CD14-positive monocyte (primary cell): ENCODE measurements around the gene LRRC4C. TPM values are rescaled to one million over a fixed set of nuclear protein-coding genes. Genes with fewer than 3 reads are reported as not detected.

Source experiments
- DNase-seq, 3 donors: peaks; one replicate each; pipeline ENCODE4 v3.0.0-alpha.2; 2011 to 2022
- H2AFZ ChIP-seq: 2 replicates; pipeline ENCODE4 v1.6.0; 2012; ENCODE audit warnings: mild to moderate bottlenecking, low read depth, low read length, inconsistent platforms; ENCODE audit not compliant: insufficient read depth, poor library complexity, severe bottlenecking
- H3K27ac ChIP-seq, 2 donors: 1 replicate in 1 of 2; 2 replicates in 1 of 2; pipeline ENCODE4 v1.5.1; 2012 to 2013; ENCODE audit warnings: low read length in 2 of 2, control low read depth in 1 of 2, inconsistent platforms in 1 of 2, low read depth in 1 of 2, mild to moderate bottlenecking in 1 of 2
- H3K27me3 ChIP-seq, 2 donors: one replicate each; pipeline versions ENCODE4 v1.6.0 to v1.6.1; 2011 to 2013; ENCODE audit warnings: low read length in 2 of 2; ENCODE audit not compliant: control insufficient read depth in 2 of 2, insufficient read depth in 2 of 2
- H3K36me3 ChIP-seq, 2 donors: replicated peaks in 1 of 2; 1 replicate in 1 of 2; 2 replicates in 1 of 2; pipeline versions ENCODE4 v1.5.1 to v1.6.1; 2012 to 2013; ENCODE audit warnings: low read length in 2 of 2, control low read depth in 1 of 2, inconsistent platforms in 1 of 2, mild to moderate bottlenecking in 1 of 2; ENCODE audit not compliant: insufficient read depth in 2 of 2, control insufficient read depth in 1 of 2
- H3K4me1 ChIP-seq, 2 donors: 1 replicate in 1 of 2; 2 replicates in 1 of 2; pipeline versions ENCODE4 v1.5.1 to v1.6.1; 2012 to 2013; ENCODE audit warnings: low read length in 2 of 2, control low read depth in 1 of 2, inconsistent platforms in 1 of 2, mild to moderate bottlenecking in 1 of 2, moderate library complexity in 1 of 2; ENCODE audit not compliant: insufficient read depth in 2 of 2, control insufficient read depth in 1 of 2
- H3K4me2 ChIP-seq: replicated peaks from 2 replicates; pipeline ENCODE3; 2012; ENCODE audit warnings: low read length, moderate library complexity, mild to moderate bottlenecking; ENCODE audit not compliant: poor library complexity, severe bottlenecking; ENCODE audit errors: extremely low read depth
- H3K4me3 ChIP-seq, 3 experiments: fragments of 200-600 bp in 1 of 3; sonication (generic) in 1 of 3; replicated peaks in 1 of 3; 1 replicate in 2 of 3; 2 replicates in 1 of 3; pipeline ENCODE4 v1.5.1; 2011 to 2013; ENCODE audit warnings: low read length in 3 of 3, mild to moderate bottlenecking in 3 of 3, control low read depth in 2 of 3, low read depth in 2 of 3, inconsistent platforms in 1 of 3, moderate library complexity in 1 of 3
- H3K79me2 ChIP-seq: 2 replicates; pipeline ENCODE4 v1.6.0; 2012; ENCODE audit warnings: mild to moderate bottlenecking, control low read depth, inconsistent platforms, low read length, moderate library complexity; ENCODE audit not compliant: insufficient read depth
- H3K9ac ChIP-seq: 2 replicates; pipeline ENCODE4 v1.6.0; 2017; ENCODE audit warnings: low read length, mild to moderate bottlenecking; ENCODE audit not compliant: insufficient read depth, poor library complexity, severe bottlenecking
- H3K9me3 ChIP-seq, 2 donors: replicated peaks in 1 of 2; 1 replicate in 1 of 2; 2 replicates in 1 of 2; pipeline versions ENCODE4 v1.5.1 to v1.6.1; 2012 to 2013; ENCODE audit warnings: low read length in 2 of 2, control low read depth in 1 of 2; ENCODE audit not compliant: control insufficient read depth in 1 of 2, insufficient read depth in 1 of 2
- H4K20me1 ChIP-seq: 2 replicates; pipeline ENCODE4 v1.6.0; 2012; ENCODE audit warnings: mild to moderate bottlenecking, low read length, control low read depth, moderate library complexity; ENCODE audit not compliant: insufficient read depth
- H3K27ac Mint-ChIP-seq, 7 donors: one replicate each; pipeline ENCODE4 v1.8.0; 2020; ENCODE audit warnings: mild to moderate bottlenecking in 7 of 7, mixed read lengths in 7 of 7, moderate library complexity in 6 of 7, inconsistent platforms in 2 of 7
- H3K27me3 Mint-ChIP-seq, 3 donors: one replicate each; pipeline ENCODE4 v1.8.0; 2021 to 2022; ENCODE audit warnings: low read depth in 3 of 3, mild to moderate bottlenecking in 3 of 3, mixed read lengths in 3 of 3, moderate library complexity in 3 of 3, inconsistent platforms in 1 of 3
- H3K36me3 Mint-ChIP-seq, 2 donors: one replicate each; pipeline ENCODE4 v1.8.0; 2020; ENCODE audit warnings: mixed read lengths in 2 of 2, inconsistent platforms in 1 of 2, mild to moderate bottlenecking in 1 of 2
- H3K4me1 Mint-ChIP-seq: one replicate; pipeline ENCODE4 v1.8.0; 2020; ENCODE audit warnings: mild to moderate bottlenecking, mixed read lengths
- H3K4me3 Mint-ChIP-seq, 2 donors: one replicate each; pipeline ENCODE4 v1.8.0; 2020; ENCODE audit warnings: mild to moderate bottlenecking in 2 of 2, mixed read lengths in 2 of 2, moderate library complexity in 1 of 2
- H3K9me3 Mint-ChIP-seq, 7 donors: one replicate each; pipeline ENCODE4 v1.8.0; 2020 to 2022; ENCODE audit warnings: mixed read lengths in 7 of 7, mild to moderate bottlenecking in 6 of 7, moderate library complexity in 6 of 7, inconsistent platforms in 2 of 7
- CTCF ChIP-seq: fragments of 200-600 bp; IDR thresholded peaks from one replicate; pipeline ENCODE4 v1.8.0; 2022; ENCODE audit warnings: antibody characterized with exemption, mild to moderate bottlenecking
- WGBS: methylation state at CpG from one replicate; pipeline ENCODE4 v1.1.5; 2013; ENCODE audit warnings: missing lambda C conversion rate; ENCODE audit not compliant: insufficient coverage; 5-methylcytosine and 5-hydroxymethylcytosine counted together
- intact Hi-C, 2 donors: fragments of 100-400 bp; cut with micrococcal nuclease; formaldehyde crosslinking; loops; one replicate each; pipeline versions ENCODE4 v1.15.0 to v1.15.1; 2023
- polyA plus RNA-seq, 3 donors: library from polyadenylated mRNA; depleted of rRNA in 1 of 3; unstranded in 2 of 3; stranded (reverse) in 1 of 3; fragments of 300-500 nt in 2 of 3; fragments of >200 nt in 1 of 3; fragmentation: Illumina TruSeq in 2 of 3; gene quantifications; 1 replicate in 2 of 3; 2 replicates in 1 of 3; pipeline ENCODE4 v1.2.3, GENCODE V29; 2012 to 2021

Gene LRRC4C
- polyA plus RNA-seq, 3 donors = not detected

GRCh38 chr11:40998920-40999319, 460.5 kb downstream of the LRRC4C start:
- H3K36me3 ChIP-seq = no peaks in the 10 kb centered on the region
- H3K4me1 Mint-ChIP-seq = no peaks in the 10 kb centered on the region
- H3K36me3 Mint-ChIP-seq = no peaks in the 10 kb centered on the region
- H4K20me1 ChIP-seq = no peaks in the 10 kb centered on the region
- H3K4me2 ChIP-seq = no peak overlapping the region
- H3K9me3 ChIP-seq = no peaks in the 10 kb centered on the region
- no peak overlapping the region for H3K27ac Mint-ChIP-seq
- H3K9me3 Mint-ChIP-seq = peaks cover 0 to 4% (median 0%) of the 10 kb centered on the region in 7 donors
- intact Hi-C loops = no loop called here
- no peaks in the 10 kb centered on the region for H3K4me1 ChIP-seq
- no peaks in the 10 kb centered on the region for H3K79me2 ChIP-seq
- no peak overlapping the region for H2AFZ ChIP-seq
- no peak overlapping the region for H3K9ac ChIP-seq
- H3K27ac ChIP-seq = no peak overlapping the region
- H3K4me3 Mint-ChIP-seq = no peak overlapping the region
- WGBS = 100% methylated on average over 1 of the region's 5 CpGs
- no peak overlapping the region for H3K4me3 ChIP-seq
- no peaks in the 10 kb centered on the region for H3K27me3 Mint-ChIP-seq
- no peak for DNase-seq
- H3K27me3 ChIP-seq = no peaks in the 10 kb centered on the region
- no peak for TF ChIP-seq CTCF

GRCh38 chr11:40987776-40988435, 471.5 kb downstream of the LRRC4C start:
- Histone ChIP-seq H3K27me3 (no peaks in the 10 kb centered on the region), H3K9me3 (peaks cover 0 to 3% of the 10 kb centered on the region in 2 donors), H2AFZ (no peak overlapping the region), H3K27ac (no peak overlapping the region), H3K4me1 (no peaks in the 10 kb centered on the region), H3K4me2 (no peak overlapping the region), H3K9ac (no peak overlapping the region), H3K79me2 (no peaks in the 10 kb centered on the region), H4K20me1 (no peaks in the 10 kb centered on the region), H3K36me3 (no peaks in the 10 kb centered on the region), H3K4me3 (no peak overlapping the region)
- no peak for TF ChIP-seq CTCF
- intact Hi-C loops = no loop called here
- WGBS = no CpG with 5 or more reads among the region's 1 CpG
- H3K9me3 Mint-ChIP-seq = peaks cover 0 to 6% (median 2%) of the 10 kb centered on the region in 7 donors
- no peak overlapping the region for H3K4me3 Mint-ChIP-seq
- H3K27me3 Mint-ChIP-seq = no peaks in the 10 kb centered on the region
- no peak overlapping the region for H3K27ac Mint-ChIP-seq
- H3K36me3 Mint-ChIP-seq = no peaks in the 10 kb centered on the region
- no peaks in the 10 kb centered on the region for H3K4me1 Mint-ChIP-seq
- DNase-seq = no peak
